GM23338 (cell line): ENCODE data around the gene ARRDC1. TPM values are rescaled to one million over a fixed set of nuclear protein-coding genes. Genes with fewer than 3 reads are reported as not detected.

ENCODE experiments used
- ATAC-seq: fragments of 200-7000 bp; cut with Tn5 transposase; 3 replicates; pipeline ENCODE4 v1.9.1; 2020
- DNase-seq: peaks from one replicate; pipeline ENCODE4 v3.0.0-alpha.2; 2015; ENCODE audit warnings: low spot score
- H2AFZ ChIP-seq: fragments of 200-600 bp; sonication (generic); 2 replicates; pipeline ENCODE4 v1.8.0; 2016; ENCODE audit warnings: antibody characterized with exemption, mild to moderate bottlenecking, moderate library complexity
- H3F3A ChIP-seq: fragments of 200-600 bp; sonication (generic); replicated peaks from 2 replicates; pipeline ENCODE4 v1.8.0; 2017; ENCODE audit warnings: antibody characterized with exemption, mixed run types, low read depth
- H3K27ac ChIP-seq: fragments of 200-600 bp; sonication (generic); 2 replicates; pipeline ENCODE4 v1.6.1; 2016; ENCODE audit warnings: low read depth
- H3K27me3 ChIP-seq: fragments of 200-600 bp; sonication (generic); 2 replicates; pipeline ENCODE4 v1.8.0; 2016; ENCODE audit warnings: mild to moderate bottlenecking, mixed run types, moderate library complexity; ENCODE audit not compliant: insufficient read depth
- H3K36me3 ChIP-seq: fragments of 200-600 bp; sonication (generic); 2 replicates; pipeline ENCODE4 v1.8.0; 2016; ENCODE audit warnings: mild to moderate bottlenecking; ENCODE audit not compliant: insufficient read depth
- H3K4me1 ChIP-seq: fragments of 200-600 bp; sonication (generic); 2 replicates; pipeline ENCODE4 v1.8.0; 2016; ENCODE audit warnings: mild to moderate bottlenecking, moderate library complexity; ENCODE audit not compliant: insufficient read depth
- H3K4me2 ChIP-seq: fragments of 200-600 bp; sonication (generic); 2 replicates; pipeline ENCODE4 v1.7.1; 2017; ENCODE audit warnings: mixed run types
- H3K4me3 ChIP-seq: fragments of 200-600 bp; sonication (generic); 2 replicates; pipeline ENCODE4 v1.6.1; 2016; ENCODE audit warnings: mixed run types
- H3K79me2 ChIP-seq: fragments of 200-600 bp; sonication (generic); replicated peaks from 2 replicates; pipeline ENCODE4 v1.8.0; 2017; ENCODE audit warnings: mild to moderate bottlenecking; ENCODE audit not compliant: insufficient read depth
- H3K9me2 ChIP-seq: fragments of 200-600 bp; sonication (generic); 2 replicates; pipeline ENCODE4 v1.8.0; 2017; ENCODE audit not compliant: insufficient read depth
- H4K20me1 ChIP-seq: fragments of 200-600 bp; sonication (generic); replicated peaks from 2 replicates; pipeline ENCODE4 v1.8.0; 2017; ENCODE audit warnings: mild to moderate bottlenecking; ENCODE audit not compliant: insufficient read depth
- H3K27ac Mint-ChIP-seq: 2 replicates; pipeline ENCODE4 v1.8.0; 2020; ENCODE audit warnings: inconsistent platforms, mild to moderate bottlenecking, moderate library complexity, mixed read lengths
- H3K27me3 Mint-ChIP-seq: 3 replicates; pipeline ENCODE4 v1.8.0; 2022; ENCODE audit warnings: low read depth, mild to moderate bottlenecking, moderate library complexity, mixed read lengths, inconsistent platforms; ENCODE audit not compliant: insufficient read depth, poor library complexity
- H3K36me3 Mint-ChIP-seq: 3 replicates; pipeline ENCODE4 v1.8.0; 2021; ENCODE audit warnings: low read depth, mild to moderate bottlenecking, inconsistent platforms, moderate library complexity, mixed read lengths
- H3K4me1 Mint-ChIP-seq: 3 replicates; pipeline ENCODE4 v1.8.0; 2020; ENCODE audit warnings: mild to moderate bottlenecking, inconsistent platforms, mixed read lengths
- H3K4me3 Mint-ChIP-seq: 3 replicates; pipeline ENCODE4 v1.8.0; 2021; ENCODE audit warnings: moderate library complexity, mild to moderate bottlenecking, inconsistent platforms, mixed read lengths
- H3K9me3 Mint-ChIP-seq: 3 replicates; pipeline ENCODE4 v1.8.0; 2020; ENCODE audit warnings: moderate library complexity, mild to moderate bottlenecking, inconsistent platforms, mixed read lengths
- CREB1 ChIP-seq: fragments of 250-450 bp; sonication (Bioruptor Pico); IDR thresholded peaks from 2 replicates; pipeline ENCODE4 v1.5.0; 2020; ENCODE audit warnings: low read depth, mild to moderate bottlenecking, moderate library complexity
- EZH2 ChIP-seq: fragments of 200-600 bp; sonication (generic); IDR thresholded peaks from one replicate; pipeline ENCODE4 v1.8.0; 2017; ENCODE audit warnings: antibody characterized with exemption, mild to moderate bottlenecking, low read depth; ENCODE audit not compliant: unreplicated experiment
- EZH2phosphoT487 ChIP-seq: fragments of 200-600 bp; sonication (generic); IDR thresholded peaks from one replicate; pipeline ENCODE4 v1.8.1; 2018; ENCODE audit warnings: antibody characterized with exemption; ENCODE audit not compliant: unreplicated experiment
- JUNB ChIP-seq: IDR thresholded peaks from one replicate; pipeline ENCODE4 v1.6.1; 2016; ENCODE audit warnings: antibody characterized with exemption; ENCODE audit not compliant: unreplicated experiment
- NANOG ChIP-seq: IDR thresholded peaks from 2 replicates; pipeline ENCODE4 v1.6.1; 2016; ENCODE audit warnings: antibody characterized with exemption, borderline replicate concordance
- POLR2AphosphoS5 ChIP-seq: IDR thresholded peaks from 2 replicates; pipeline ENCODE4 v1.6.1; 2016; ENCODE audit warnings: antibody characterized with exemption, low read depth
- STAT1 ChIP-seq: IDR thresholded peaks from one replicate; pipeline ENCODE4 v1.6.1; 2016; ENCODE audit warnings: antibody characterized with exemption; ENCODE audit not compliant: unreplicated experiment
- ZNF114 ChIP-seq: fragments of 250-450 bp; sonication (Bioruptor Pico); IDR thresholded peaks from 2 replicates; pipeline ENCODE4 v1.5.0; 2020; ENCODE audit warnings: mild to moderate bottlenecking, moderate library complexity
- ZNF331 ChIP-seq: fragments of 250-450 bp; sonication (Bioruptor Pico); IDR thresholded peaks from 2 replicates; pipeline ENCODE4 v1.5.0; 2020; ENCODE audit warnings: low read depth, mild to moderate bottlenecking, moderate library complexity
- polyA plus RNA-seq: library from polyadenylated mRNA; unstranded; fragments of >200 nt; fragmentation: Nextera tagmentation; extraction: Ambion mirVana; gene quantifications from 2 replicates; pipeline ENCODE4 v1.2.1, GENCODE V29; 2016
- total RNA-seq: library from RNA; depleted of rRNA; stranded (reverse); fragments of >200 nt; shearing (Covaris generic); gene quantifications from 2 replicates; pipeline ENCODE4 v1.2.3, GENCODE V29; 2014
- TF ChIP-seq, protein P1 (sequence below): IDR thresholded peaks from 2 replicates; pipeline ENCODE4 v1.6.1; 2016; ENCODE audit warnings: antibody characterized with exemption
- TF ChIP-seq, protein P2 (sequence below): IDR thresholded peaks from one replicate; pipeline ENCODE4 v1.6.1; 2018; ENCODE audit warnings: antibody characterized with exemption; ENCODE audit not compliant: unreplicated experiment
- TF ChIP-seq, protein P3 (sequence below): fragments of 250-450 bp; sonication (Bioruptor Pico); IDR thresholded peaks from 2 replicates; pipeline ENCODE4 v1.5.0; 2020; ENCODE audit warnings: mild to moderate bottlenecking, moderate library complexity
- TF ChIP-seq, protein P4 (sequence below), 2 experiments: fragments of 200-600 bp in 1 of 2; sonication (generic) in 1 of 2; conservative IDR thresholded peaks; 2 replicates each; pipeline versions ENCODE4 v1.5.1 to v1.6.1; 2016 to 2017; ENCODE audit warnings: antibody characterized with exemption in 2 of 2, low read depth in 2 of 2, mild to moderate bottlenecking in 2 of 2, moderate library complexity in 1 of 2

The ARRDC1 gene
- total and polyA plus RNA-seq, 2 experiments from 2014 or later: 36.6 to 63.8 TPM

DNA sequence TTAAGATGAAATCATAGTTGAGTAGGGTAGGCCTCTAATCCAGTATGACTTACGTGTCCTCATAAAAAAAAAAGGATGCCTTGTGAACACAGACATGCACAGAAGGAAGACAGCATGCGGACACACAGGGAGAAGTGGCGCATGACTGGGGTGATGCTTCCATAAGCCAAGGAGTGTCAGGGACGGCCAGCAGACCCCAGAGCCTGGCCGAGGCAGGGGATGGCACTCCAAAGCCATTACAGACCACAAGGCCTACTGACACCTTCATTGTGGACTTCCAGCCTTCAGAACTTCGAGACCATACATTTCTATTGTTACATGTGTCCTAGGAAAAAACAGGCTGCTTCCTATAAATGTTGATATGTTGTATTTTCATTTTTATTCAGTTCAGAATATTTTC, 33.2 kb downstream of the ARRDC1 start:
- H3K4me2 ChIP-seq: no peak overlapping the region
- H3K27me3 ChIP-seq: no peaks in the 10 kb centered on the region
- 0 out of 2 replicates have a peak overlapping the region, but pooled peaks have one; percentile 39 for H3K27ac ChIP-seq
- TF ChIP-seq ZNF331 (CRISPR knock-in tag) (no peak), JUNB (no peak), POLR2AphosphoS5 (no peak), CREB1 (no peak), ZNF114 (CRISPR knock-in tag) (no peak), EZH2phosphoT487 (no peak), NANOG (no peak), STAT1 (no peak), EZH2 (no peak)
- TF ChIP-seq, protein P1, sequence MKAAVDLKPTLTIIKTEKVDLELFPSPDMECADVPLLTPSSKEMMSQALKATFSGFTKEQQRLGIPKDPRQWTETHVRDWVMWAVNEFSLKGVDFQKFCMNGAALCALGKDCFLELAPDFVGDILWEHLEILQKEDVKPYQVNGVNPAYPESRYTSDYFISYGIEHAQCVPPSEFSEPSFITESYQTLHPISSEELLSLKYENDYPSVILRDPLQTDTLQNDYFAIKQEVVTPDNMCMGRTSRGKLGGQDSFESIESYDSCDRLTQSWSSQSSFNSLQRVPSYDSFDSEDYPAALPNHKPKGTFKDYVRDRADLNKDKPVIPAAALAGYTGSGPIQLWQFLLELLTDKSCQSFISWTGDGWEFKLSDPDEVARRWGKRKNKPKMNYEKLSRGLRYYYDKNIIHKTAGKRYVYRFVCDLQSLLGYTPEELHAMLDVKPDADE: no peak
- TF ChIP-seq, protein P2, sequence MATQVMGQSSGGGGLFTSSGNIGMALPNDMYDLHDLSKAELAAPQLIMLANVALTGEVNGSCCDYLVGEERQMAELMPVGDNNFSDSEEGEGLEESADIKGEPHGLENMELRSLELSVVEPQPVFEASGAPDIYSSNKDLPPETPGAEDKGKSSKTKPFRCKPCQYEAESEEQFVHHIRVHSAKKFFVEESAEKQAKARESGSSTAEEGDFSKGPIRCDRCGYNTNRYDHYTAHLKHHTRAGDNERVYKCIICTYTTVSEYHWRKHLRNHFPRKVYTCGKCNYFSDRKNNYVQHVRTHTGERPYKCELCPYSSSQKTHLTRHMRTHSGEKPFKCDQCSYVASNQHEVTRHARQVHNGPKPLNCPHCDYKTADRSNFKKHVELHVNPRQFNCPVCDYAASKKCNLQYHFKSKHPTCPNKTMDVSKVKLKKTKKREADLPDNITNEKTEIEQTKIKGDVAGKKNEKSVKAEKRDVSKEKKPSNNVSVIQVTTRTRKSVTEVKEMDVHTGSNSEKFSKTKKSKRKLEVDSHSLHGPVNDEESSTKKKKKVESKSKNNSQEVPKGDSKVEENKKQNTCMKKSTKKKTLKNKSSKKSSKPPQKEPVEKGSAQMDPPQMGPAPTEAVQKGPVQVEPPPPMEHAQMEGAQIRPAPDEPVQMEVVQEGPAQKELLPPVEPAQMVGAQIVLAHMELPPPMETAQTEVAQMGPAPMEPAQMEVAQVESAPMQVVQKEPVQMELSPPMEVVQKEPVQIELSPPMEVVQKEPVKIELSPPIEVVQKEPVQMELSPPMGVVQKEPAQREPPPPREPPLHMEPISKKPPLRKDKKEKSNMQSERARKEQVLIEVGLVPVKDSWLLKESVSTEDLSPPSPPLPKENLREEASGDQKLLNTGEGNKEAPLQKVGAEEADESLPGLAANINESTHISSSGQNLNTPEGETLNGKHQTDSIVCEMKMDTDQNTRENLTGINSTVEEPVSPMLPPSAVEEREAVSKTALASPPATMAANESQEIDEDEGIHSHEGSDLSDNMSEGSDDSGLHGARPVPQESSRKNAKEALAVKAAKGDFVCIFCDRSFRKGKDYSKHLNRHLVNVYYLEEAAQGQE: no peak
- TF ChIP-seq, protein P3, sequence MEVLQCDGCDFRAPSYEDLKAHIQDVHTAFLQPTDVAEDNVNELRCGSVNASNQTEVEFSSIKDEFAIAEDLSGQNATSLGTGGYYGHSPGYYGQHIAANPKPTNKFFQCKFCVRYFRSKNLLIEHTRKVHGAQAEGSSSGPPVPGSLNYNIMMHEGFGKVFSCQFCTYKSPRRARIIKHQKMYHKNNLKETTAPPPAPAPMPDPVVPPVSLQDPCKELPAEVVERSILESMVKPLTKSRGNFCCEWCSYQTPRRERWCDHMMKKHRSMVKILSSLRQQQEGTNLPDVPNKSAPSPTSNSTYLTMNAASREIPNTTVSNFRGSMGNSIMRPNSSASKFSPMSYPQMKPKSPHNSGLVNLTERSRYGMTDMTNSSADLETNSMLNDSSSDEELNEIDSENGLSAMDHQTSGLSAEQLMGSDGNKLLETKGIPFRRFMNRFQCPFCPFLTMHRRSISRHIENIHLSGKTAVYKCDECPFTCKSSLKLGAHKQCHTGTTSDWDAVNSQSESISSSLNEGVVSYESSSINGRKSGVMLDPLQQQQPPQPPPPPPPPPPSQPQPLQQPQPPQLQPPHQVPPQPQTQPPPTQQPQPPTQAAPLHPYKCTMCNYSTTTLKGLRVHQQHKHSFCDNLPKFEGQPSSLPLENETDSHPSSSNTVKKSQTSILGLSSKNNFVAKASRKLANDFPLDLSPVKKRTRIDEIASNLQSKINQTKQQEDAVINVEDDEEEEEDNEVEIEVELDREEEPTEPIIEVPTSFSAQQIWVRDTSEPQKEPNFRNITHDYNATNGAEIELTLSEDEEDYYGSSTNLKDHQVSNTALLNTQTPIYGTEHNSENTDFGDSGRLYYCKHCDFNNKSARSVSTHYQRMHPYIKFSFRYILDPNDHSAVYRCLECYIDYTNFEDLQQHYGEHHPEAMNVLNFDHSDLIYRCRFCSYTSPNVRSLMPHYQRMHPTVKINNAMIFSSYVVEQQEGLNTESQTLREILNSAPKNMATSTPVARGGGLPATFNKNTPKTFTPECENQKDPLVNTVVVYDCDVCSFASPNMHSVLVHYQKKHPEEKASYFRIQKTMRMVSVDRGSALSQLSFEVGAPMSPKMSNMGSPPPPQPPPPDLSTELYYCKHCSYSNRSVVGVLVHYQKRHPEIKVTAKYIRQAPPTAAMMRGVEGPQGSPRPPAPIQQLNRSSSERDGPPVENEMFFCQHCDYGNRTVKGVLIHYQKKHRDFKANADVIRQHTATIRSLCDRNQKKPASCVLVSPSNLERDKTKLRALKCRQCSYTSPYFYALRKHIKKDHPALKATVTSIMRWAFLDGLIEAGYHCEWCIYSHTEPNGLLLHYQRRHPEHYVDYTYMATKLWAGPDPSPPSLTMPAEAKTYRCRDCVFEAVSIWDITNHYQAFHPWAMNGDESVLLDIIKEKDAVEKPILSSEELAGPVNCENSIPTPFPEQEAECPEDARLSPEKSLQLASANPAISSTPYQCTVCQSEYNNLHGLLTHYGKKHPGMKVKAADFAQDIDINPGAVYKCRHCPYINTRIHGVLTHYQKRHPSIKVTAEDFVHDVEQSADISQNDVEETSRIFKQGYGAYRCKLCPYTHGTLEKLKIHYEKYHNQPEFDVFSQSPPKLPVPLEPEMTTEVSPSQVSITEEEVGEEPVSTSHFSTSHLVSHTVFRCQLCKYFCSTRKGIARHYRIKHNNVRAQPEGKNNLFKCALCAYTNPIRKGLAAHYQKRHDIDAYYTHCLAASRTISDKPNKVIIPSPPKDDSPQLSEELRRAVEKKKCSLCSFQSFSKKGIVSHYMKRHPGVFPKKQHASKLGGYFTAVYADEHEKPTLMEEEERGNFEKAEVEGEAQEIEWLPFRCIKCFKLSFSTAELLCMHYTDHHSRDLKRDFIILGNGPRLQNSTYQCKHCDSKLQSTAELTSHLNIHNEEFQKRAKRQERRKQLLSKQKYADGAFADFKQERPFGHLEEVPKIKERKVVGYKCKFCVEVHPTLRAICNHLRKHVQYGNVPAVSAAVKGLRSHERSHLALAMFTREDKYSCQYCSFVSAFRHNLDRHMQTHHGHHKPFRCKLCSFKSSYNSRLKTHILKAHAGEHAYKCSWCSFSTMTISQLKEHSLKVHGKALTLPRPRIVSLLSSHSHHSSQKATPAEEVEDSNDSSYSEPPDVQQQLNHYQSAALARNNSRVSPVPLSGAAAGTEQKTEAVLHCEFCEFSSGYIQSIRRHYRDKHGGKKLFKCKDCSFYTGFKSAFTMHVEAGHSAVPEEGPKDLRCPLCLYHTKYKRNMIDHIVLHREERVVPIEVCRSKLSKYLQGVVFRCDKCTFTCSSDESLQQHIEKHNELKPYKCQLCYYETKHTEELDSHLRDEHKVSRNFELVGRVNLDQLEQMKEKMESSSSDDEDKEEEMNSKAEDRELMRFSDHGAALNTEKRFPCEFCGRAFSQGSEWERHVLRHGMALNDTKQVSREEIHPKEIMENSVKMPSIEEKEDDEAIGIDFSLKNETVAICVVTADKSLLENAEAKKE (CRISPR knock-in tag): no peak
- TF ChIP-seq, protein P4, sequence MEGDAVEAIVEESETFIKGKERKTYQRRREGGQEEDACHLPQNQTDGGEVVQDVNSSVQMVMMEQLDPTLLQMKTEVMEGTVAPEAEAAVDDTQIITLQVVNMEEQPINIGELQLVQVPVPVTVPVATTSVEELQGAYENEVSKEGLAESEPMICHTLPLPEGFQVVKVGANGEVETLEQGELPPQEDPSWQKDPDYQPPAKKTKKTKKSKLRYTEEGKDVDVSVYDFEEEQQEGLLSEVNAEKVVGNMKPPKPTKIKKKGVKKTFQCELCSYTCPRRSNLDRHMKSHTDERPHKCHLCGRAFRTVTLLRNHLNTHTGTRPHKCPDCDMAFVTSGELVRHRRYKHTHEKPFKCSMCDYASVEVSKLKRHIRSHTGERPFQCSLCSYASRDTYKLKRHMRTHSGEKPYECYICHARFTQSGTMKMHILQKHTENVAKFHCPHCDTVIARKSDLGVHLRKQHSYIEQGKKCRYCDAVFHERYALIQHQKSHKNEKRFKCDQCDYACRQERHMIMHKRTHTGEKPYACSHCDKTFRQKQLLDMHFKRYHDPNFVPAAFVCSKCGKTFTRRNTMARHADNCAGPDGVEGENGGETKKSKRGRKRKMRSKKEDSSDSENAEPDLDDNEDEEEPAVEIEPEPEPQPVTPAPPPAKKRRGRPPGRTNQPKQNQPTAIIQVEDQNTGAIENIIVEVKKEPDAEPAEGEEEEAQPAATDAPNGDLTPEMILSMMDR (conservative IDR thresholded peaks at IDR 0.05; ENCODE audit: low read depth in 2 of 2): no peak
- H3K9me2 ChIP-seq: no peaks in the 10 kb centered on the region
- no peak overlapping the region for H3K27ac Mint-ChIP-seq
- peaks cover 3% of the 10 kb centered on the region; the same call in 1 of the 2 replicates for H3K4me1 ChIP-seq
- H3K36me3 Mint-ChIP-seq: peaks cover 7% of the 10 kb centered on the region
- peaks cover 100% of the 10 kb centered on the region for H3K79me2 ChIP-seq
- H3K9me3 Mint-ChIP-seq: no peaks in the 10 kb centered on the region
- peaks cover 78% of the 10 kb centered on the region for H4K20me1 ChIP-seq
- H3K4me3 Mint-ChIP-seq: no peak overlapping the region
- H3K27me3 Mint-ChIP-seq: peaks cover 3% of the 10 kb centered on the region
- H3K36me3 ChIP-seq: no peaks in the 10 kb centered on the region
- H3F3A ChIP-seq: no peaks in the 10 kb centered on the region; the same call in 1 of the 2 replicates
- peaks cover 12% of the 10 kb centered on the region for H3K4me1 Mint-ChIP-seq
- H2AFZ ChIP-seq: no peak overlapping the region
- no peak overlapping the region for H3K4me3 ChIP-seq
- ATAC-seq (no peak), DNase-seq (no peak)
